Fibroblast of skin of left quadriceps (primary cell): ENCODE measurements around the gene TEX22.

ENCODE experiments used
- DNase-seq, 2 experiments: peaks; one replicate each; pipeline ENCODE4 v3.0.0-alpha.2; 2013; ENCODE audit warnings: low read depth in 2 of 2

Gene TEX22

DNA sequence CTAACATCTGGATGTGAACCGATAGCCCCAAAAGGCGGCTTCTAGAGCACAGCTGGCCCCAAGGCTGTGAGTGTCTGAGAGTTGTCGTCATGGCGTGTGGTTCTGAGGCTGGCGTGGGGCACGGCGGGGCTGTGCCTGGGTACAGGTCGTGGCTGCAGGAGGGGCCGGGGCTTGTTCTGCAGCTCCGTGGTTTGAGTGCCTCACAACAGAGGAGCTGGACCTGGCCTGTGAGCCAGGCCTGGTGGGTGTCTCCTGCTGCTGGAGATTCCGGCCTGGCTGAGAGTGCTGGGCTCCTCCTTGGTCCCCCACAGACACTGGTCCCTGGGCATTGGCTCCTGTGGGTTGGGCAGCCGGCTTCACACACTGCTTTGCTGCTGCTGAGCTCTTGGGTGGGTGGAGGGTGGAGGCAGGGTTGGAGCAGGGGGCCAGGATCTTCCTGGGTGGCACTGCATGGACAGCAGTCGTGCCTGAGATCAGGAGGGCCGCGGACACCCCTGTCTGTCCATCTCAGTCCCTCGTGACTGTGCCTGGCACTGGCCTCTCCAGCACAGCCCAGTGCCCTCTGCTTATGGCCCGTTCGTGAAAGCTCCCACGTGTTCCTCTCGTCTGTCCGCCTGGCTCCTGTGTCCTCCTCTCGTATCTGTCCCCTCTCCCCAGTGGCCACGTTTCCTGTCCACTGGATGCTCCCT is 31.8 kb upstream of the TEX22 start:
- no peak for DNase-seq

GRCh38 chr14:105367116-105368031 is 31.0 kb upstream of the TEX22 start:
- DNase-seq: no peak

DNA sequence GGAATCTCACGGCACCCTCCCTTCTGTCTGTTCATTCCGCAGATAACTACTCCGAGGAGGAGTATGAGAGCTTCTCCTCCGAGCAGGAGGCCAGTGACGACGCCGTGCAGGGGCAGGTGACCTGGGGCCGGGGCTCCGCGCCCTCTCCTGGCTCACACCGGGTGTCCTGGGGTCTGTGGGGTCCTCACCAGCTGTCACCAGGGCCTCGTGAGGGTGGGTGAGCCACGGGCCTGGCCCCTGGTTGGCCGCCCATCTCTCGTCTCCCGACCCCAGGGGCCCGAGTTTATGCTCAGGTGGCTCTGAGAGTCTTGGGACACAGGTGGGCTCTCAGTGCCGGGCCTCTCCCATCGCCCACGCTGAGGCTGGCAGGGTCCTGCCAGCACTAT is 30.3 kb upstream of the TEX22 start:
- DNase-seq: no peak

DNA sequence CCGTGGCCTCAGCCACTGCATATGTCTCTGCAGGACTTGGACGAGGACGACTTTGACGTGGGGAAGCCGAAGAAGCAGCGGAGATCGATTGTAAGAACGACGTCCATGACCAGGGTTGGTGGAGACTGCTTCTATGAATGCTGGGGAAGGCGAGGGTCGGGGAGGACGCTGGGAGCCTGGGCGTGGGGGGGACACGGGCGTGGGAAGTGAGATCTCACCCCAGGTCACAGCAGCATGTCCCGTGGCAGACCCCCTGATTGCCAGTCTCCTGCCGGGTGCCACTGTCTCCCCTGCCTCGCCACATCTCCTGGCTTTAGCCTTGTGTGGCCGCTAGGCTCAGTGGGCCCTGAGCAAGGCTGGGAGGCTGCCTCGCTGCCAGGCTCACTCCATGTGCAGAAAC is 29.9 kb upstream of the TEX22 start:
- no peak for DNase-seq

DNA sequence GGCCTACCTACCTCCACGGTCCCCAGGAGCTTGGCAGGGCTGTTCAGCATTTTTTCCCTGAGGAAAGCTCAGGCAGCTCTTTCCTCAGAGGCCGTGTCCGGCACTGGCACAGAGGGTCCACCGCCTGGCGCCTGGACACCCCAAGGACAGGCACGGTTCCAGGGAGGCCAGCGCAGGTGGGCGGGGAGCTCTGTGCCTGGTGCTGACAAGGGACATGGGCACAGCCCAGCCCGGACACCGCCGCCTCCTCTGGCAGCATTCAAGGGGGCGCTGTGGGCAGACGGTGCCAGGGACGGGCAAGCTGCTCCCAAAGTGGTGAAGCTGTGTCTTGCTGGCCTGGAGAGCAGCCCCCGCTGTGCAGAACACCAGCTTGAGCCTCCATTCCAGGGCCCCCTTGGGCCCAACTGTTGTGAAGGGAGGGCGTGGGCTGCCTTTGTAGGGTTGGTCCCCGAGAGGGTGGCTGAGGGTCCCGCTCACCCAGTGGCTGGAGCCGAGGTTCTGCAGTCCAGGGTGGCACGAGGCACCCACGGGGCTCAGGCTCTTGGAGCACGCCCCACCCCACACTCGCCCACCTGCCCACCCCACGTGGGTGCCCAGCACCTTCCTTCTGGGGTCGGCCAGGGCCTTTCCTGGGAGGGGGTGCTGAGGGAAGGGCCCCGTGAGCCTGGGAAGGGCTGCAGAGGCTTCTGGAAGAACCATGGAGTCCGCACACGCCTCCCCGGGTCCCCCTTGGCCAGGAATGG is 29.3 kb upstream of the TEX22 start:
- DNase-seq: no peak

- no peak for DNase-seq
These were observed 28.7 kb upstream of the TEX22 start for GRCh38 chr14:105369653-105370040.

DNA sequence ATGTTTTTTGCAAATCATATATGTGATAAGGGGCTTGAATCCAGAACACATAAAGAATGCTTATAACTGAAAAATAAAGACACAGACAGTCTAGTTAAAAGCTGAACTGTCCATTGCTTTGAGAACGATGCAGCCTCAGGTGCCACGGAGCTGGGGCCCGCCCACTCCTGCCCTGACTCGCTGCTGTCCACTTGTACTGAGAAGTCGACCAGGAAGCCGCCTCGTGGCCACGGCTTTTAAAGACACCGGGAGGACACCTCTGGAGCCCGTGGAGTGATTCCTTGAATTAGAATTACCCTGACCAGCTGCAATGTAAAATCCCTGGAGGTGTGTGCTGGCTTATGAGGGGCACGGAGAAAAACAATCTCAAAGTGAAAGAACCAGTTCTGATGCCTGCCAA is 23.9 kb upstream of the TEX22 start:
- no peak for DNase-seq

GRCh38 chr14:105375635-105376057 is 22.7 kb upstream of the TEX22 start:
- no peak for DNase-seq

DNA sequence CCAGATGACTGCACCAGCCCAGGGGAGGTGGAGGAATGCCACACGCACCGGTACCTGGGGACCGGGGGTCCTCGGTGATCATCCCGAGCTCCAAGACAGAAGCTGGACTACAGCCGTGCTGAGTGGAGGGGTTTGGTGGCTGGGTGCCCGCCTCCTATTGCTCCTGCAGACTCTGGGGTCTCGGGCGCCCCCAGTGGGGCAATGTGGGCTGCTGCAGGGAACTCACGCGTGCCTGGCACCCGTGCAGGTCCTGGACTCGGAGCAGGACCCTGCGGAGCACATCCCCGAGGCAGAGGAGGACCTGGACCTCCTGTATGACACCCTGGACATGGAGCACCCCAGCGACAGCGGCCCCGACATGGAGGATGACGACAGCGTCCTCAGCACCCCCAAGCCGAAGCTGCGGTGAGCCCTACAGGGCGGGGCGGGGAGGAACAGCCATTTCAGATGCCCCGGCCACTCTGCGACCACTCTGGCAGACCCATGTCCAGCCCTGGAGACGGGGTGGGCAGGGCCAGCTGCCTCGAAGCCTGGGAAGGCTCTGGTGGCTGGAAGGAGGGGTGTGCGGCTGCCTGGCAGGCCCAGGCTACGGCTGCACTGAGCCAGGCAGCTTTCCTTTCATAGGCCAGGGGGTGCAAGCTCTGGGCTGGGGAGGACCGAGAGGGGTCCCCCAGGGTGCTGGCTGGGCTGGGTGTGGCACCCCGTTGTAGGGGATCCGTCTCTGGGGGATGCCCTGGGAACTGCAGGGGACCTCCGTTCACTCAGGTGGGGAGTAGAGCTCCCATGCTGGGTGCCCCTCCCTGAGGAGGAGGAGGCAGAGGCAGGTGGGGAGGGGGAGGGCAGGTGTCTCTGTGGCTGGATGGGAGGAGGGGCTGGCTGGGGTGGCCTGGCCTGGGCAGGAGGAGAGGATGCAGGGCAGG is 21.6 kb upstream of the TEX22 start:
- DNase-seq: no peak

DNA sequence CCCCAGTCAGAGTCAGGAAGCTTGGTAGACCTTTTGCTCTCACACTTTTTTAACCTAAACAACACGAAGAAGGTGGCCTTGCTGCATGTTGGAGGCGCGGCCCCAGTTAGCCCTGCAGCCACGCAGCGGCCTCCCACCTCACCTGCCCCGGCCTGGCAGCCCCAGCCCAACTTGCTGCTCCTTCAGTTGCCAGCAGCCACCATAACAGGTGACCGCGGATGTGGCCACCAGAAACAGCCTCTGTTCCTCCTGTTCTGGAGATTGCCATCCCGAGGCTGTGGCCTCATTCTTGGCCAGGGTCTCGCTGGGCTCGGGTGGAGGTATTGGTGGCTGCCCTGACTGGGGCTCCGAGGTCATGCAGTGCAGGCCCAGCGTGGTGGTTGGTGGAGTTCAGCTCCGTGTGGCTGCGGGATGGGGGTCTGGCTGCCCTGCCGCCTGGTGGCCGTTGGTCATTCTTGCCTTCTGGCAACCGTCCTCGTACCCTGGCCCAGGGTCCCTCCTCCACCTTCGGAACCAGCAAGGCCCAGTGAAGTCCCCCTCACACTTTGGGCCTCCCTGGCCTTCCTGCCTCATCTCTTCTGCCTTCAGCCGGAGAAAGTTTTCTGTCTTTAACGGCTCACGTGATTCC is 20.7 kb upstream of the TEX22 start:
- DNase-seq: no peak

DNA sequence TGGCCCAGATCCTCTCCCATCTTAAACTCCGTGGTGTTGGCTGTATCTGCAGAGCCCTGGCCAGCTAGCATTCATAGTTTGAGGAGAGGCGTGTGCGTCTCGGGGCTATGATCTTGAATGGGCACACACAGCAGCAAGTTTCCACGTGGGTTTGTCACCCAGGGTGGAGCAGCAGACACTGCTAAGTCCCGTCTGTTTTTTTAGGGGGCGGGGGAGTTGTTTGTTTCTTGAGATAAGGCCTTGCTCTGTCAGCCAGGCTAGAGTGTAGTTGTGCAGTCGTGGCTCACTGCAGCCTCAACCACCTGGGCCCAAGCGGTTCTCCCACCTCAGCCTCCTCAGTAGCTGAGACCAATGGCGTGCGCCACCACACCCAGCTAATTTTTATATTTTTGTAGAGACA is 20.1 kb upstream of the TEX22 start:
- no peak for DNase-seq

DNA sequence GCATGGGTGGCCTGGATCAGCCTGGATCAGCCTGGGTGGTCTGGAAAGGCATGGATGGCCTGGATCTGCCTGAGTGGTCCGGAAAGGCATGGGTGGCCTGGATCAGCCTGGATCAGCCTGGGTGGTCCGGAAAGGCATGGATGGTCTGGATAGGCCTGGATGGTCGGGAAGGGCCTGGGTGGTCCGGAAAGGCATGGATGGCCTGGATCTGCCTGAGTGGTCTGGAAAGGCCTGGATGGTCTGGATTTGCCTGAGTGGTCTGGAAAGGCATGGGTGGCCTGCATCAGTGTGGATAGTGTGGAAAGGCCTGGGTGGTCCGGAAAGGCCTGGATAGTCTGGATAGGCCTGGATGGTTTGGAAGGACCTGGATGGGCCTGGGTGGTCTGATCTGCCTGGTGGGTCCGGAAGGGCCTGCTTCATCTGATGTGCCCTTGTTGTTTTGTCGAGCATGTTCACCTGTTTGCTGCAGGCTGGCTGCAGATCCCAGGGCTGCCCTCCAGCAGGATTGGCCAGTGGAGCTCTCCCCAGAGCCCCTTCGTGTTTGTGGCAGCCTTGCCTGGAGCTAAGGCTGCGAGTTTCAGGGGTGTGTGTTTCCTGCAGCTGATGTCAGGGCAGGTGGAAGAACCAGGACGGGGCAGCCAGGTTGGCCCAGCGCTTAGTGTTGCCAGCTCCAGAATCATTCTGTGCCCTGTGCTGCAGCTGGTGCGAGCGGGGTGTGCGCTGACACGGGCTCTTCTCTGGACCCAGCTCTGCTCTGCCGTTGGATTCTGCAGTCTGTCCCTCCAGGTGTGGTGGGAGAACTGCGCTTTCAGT is 19.3 kb upstream of the TEX22 start:
- no peak for DNase-seq

DNA sequence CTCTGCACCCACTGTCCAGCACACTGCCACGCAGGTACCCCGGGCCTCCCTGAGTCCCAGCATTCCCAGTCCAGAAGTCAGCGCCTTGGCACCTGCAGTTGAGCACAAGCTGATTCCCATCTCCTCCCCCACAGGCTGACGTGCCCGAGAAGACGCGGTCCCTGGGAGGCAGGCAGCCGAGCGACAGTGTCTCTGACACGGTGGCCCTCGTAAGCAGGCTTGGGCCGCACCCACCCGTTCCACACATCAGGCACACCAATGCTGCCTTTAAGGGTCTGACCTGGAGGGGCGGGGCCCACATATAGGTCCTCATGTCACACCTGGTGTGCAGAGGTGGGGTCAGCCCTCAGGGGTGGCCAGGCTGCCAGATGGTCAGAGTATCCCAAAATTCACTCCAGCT is 18.4 kb upstream of the TEX22 start:
- DNase-seq: no peak

- DNase-seq: no peak
These were observed 17.6 kb upstream of the TEX22 start for GRCh38 chr14:105380756-105381155.

DNA sequence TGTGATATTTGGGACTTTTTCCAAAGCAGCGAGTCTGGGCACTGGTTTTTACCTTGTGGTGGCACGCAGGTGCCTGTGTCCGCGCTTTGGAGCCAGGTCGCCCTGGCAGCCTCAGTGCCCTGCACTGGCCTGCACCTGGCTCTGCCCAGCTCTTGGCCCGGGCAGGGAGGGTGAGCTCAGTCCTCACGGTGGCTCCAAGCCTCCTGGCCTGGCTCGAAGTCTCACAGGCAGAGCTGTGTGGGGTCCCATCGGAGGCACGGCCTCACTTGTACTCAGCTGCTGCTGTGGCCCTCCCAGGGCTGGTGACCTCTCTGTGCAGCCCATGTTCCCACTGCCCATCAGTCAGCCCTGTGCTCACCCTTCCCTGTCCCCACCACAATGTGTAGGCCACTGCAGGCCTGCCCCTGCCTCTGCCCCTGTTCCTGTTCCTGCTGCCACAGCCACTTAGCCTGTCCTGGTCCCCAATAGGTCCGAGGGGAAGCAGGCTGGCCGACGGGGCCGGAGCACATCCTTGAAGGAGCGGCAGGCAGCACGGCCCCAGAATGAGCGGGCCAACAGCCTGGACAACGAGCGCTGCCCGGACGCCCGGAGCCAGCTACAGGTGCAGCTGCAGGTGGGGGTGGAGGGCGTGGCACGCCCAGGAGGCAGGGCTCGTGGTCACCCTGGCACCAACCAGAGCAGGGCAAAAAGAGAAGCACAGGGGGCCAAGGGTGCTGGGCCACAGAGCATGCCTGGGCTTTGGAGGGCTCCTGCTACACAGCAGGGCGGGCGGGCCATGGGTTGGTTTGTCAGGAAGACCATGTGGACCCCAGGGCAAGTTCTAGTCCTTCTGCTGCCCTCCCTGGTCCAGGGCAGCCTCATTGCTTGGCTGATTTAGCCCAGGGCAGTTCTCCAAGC is 16.6 kb upstream of the TEX22 start:
- DNase-seq: no peak

DNA sequence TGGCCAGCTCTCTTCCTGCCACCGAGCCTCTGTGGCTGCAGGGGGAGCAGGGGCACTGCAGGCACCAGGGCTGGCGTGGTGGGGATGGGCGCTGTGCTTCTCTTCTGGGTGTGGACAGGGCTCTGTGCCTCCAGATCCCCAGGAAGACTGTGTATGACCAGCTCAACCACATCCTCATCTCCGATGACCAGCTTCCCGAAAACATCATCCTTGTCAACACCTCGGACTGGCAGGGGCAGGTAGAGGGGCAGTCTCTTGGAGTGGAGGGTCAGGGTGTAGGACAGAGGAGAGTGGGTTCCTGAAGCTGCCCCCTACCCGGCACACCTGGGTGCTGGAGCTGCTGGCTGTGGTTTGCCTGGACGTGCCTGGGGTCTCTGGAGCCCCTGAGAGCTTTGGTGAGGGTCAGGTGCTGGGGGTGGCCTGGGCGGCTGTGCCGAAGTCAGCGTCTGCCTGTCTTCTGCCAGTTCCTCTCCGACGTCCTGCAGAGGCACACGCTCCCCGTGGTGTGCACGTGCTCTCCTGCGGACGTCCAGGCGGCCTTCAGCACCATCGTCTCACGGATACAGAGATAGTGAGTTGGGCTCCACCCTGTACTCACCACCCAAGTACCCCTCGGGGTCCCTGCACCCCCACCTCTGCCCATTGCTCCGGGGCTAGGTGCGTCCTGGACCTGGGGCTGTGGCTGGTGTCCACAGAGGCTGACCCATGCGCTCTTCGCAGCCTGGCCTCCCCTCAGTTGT is 15.8 kb upstream of the TEX22 start:
- no peak for DNase-seq

- DNase-seq: no peak
These were observed 15.1 kb upstream of the TEX22 start for GRCh38 chr14:105383083-105383730.

- DNase-seq: no peak
These were observed 14.2 kb upstream of the TEX22 start for GRCh38 chr14:105384041-105384557.
